LHCN-M2 (cell line): ENCODE results near the gene BAHCC1. TPM values are rescaled to one million over a fixed set of nuclear protein-coding genes. Genes with fewer than 3 reads are reported as not detected.
A peak's percentile ranks its signal among the peaks of the same experiment; 100 is the strongest.

Source experiments
- DNase-seq: peaks from one replicate; pipeline ENCODE4 v3.0.0-alpha.2; 2012; ENCODE audit warnings: low read depth
- total RNA-seq: library from RNA; depleted of rRNA; stranded (reverse); fragments of >200 nt; gene quantifications from 2 replicates; pipeline ENCODE4 v1.2.3, GENCODE V29; 2014

Gene BAHCC1
- total RNA-seq, 1 experiment from 2014 or later, result 6.6 TPM

- DNase-seq, result peak; percentile 73
Observed at GRCh38 chr17:81397314-81398175, 2.3 kb downstream of the BAHCC1 start.

GRCh38 chr17:81398176-81398831 is 3.0 kb downstream of the BAHCC1 start:
- DNase-seq, result no peak

- DNase-seq, result no peak
Observed at GRCh38 chr17:81398832-81399411, 3.7 kb downstream of the BAHCC1 start.

GRCh38 chr17:81399481-81400153 is 4.4 kb downstream of the BAHCC1 start:
- DNase-seq, result no peak

GRCh38 chr17:81400154-81400977 is 5.1 kb downstream of the BAHCC1 start:
- peak; percentile 69 for DNase-seq

- no peak for DNase-seq
Observed at GRCh38 chr17:81400996-81401722, 5.9 kb downstream of the BAHCC1 start.

GRCh38 chr17:81401723-81402529 is 6.7 kb downstream of the BAHCC1 start:
- no peak for DNase-seq

GRCh38 chr17:81402530-81402941 is 7.3 kb downstream of the BAHCC1 start:
- DNase-seq, result no peak

- no peak for DNase-seq
Observed at GRCh38 chr17:81402981-81403467, 7.8 kb downstream of the BAHCC1 start.

GRCh38 chr17:81403671-81404534 is 8.6 kb downstream of the BAHCC1 start:
- DNase-seq, result no peak

- DNase-seq, result no peak
Observed at GRCh38 chr17:81404558-81405165, 9.4 kb downstream of the BAHCC1 start.

GRCh38 chr17:81405411-81405872 is 10.2 kb downstream of the BAHCC1 start:
- no peak for DNase-seq

GRCh38 chr17:81406117-81406953 is 11.1 kb downstream of the BAHCC1 start:
- peak; percentile 62 for DNase-seq

GRCh38 chr17:81408049-81408448 is 12.8 kb downstream of the BAHCC1 start:
- DNase-seq, result no peak

- DNase-seq, result no peak
Observed at GRCh38 chr17:81409190-81409935, 14.1 kb downstream of the BAHCC1 start.

- no peak for DNase-seq
Observed at GRCh38 chr17:81410852-81411251, 15.6 kb downstream of the BAHCC1 start.
